Lower lobe of right lung (tissue), 2 donors: ENCODE results near the gene PTPN4. TPM values are rescaled to one million over a fixed set of nuclear protein-coding genes. Genes with fewer than 3 reads are reported as not detected.

ENCODE experiments used
- ATAC-seq, 2 donors: fragments of 200-7000 bp; cut with Tn5 transposase; one replicate each; pipeline ENCODE4 v1.9.1; 2020 to 2022; ENCODE audit warnings: mild to moderate bottlenecking in 2 of 2, moderate library complexity in 2 of 2
- DNase-seq: peaks from one replicate; pipeline ENCODE4 v3.0.0-alpha.2; 2020
- H3K27ac ChIP-seq: fragments of 200-600 bp; one replicate; pipeline ENCODE4 v1.8.0; 2022
- H3K27me3 ChIP-seq: fragments of 200-600 bp; one replicate; pipeline ENCODE4 v1.8.0; 2022; ENCODE audit warnings: low read depth
- H3K36me3 ChIP-seq: fragments of 200-600 bp; one replicate; pipeline ENCODE4 v1.8.0; 2022; ENCODE audit warnings: mild to moderate bottlenecking
- H3K4me1 ChIP-seq: fragments of 200-600 bp; one replicate; pipeline ENCODE4 v1.8.0; 2022
- H3K4me3 ChIP-seq: fragments of 200-600 bp; one replicate; pipeline ENCODE4 v1.8.0; 2022; ENCODE audit warnings: mild to moderate bottlenecking
- H3K9me3 ChIP-seq: fragments of 200-600 bp; one replicate; pipeline ENCODE4 v1.8.0; 2022
- intact Hi-C: fragments of 100-400 bp; cut with DNase I; formaldehyde crosslinking; loops from one replicate; pipeline ENCODE4 v1.11.0; 2022
- total RNA-seq: library from RNA; stranded (reverse); fragmentation: NEBNext Ultra II Directional; extraction: Animal tissue kit (Norgen Biotek cat#: 25700); gene quantifications from one replicate; pipeline ENCODE4 v1.2.1, GENCODE V29; 2021
- TF ChIP-seq, protein P1 (sequence below): fragments of 200-600 bp; IDR thresholded peaks from one replicate; pipeline ENCODE4 v1.8.0; 2022; ENCODE audit warnings: antibody characterized with exemption, mild to moderate bottlenecking
- donor health status: DM: no; HTN: yes; CAD: no; lungs with severe emphysema.

Gene PTPN4
- total RNA-seq, 1 donor from 2014 or later = 44.5 TPM

DNA sequence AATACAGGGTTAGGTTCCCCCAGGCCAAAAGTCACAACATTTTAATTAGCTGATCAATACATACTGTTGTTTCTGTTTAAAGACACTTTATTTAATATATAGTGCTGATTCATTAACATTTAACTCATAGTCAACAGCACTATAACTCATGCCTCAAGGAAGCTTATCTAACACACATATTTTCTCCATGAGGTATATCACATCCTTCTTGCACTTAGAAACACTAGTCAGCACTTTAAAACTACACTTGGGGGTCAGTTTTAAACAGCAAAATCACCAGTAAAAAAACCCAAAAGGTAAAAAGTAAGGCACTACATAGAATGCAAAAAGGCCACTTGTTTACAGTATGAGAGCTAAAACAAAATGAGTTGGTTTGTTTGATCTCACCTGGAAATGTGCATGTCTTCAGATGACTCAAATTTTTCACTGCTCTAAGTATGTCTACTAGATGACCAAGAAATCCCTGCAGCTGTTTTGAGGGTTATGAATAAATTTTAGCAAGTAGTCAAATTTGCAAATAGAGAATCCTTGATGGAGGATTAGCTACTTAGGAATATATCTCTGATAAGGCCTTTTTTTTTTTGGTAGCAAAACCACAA is 199.0 kb downstream of the PTPN4 start:
- ATAC-seq (no peak), DNase-seq (no peak)
- Histone ChIP-seq H3K27me3 (no peaks in the 10 kb centered on the region), H3K27ac (no peak overlapping the region), H3K4me3 (no peak overlapping the region), H3K9me3 (no peaks in the 10 kb centered on the region), H3K4me1 (no peaks in the 10 kb centered on the region), H3K36me3 (peaks cover 61% of the 10 kb centered on the region)
- intact Hi-C loops = no loop called here
- TF ChIP-seq, protein P1, sequence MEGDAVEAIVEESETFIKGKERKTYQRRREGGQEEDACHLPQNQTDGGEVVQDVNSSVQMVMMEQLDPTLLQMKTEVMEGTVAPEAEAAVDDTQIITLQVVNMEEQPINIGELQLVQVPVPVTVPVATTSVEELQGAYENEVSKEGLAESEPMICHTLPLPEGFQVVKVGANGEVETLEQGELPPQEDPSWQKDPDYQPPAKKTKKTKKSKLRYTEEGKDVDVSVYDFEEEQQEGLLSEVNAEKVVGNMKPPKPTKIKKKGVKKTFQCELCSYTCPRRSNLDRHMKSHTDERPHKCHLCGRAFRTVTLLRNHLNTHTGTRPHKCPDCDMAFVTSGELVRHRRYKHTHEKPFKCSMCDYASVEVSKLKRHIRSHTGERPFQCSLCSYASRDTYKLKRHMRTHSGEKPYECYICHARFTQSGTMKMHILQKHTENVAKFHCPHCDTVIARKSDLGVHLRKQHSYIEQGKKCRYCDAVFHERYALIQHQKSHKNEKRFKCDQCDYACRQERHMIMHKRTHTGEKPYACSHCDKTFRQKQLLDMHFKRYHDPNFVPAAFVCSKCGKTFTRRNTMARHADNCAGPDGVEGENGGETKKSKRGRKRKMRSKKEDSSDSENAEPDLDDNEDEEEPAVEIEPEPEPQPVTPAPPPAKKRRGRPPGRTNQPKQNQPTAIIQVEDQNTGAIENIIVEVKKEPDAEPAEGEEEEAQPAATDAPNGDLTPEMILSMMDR = no peak

DNA sequence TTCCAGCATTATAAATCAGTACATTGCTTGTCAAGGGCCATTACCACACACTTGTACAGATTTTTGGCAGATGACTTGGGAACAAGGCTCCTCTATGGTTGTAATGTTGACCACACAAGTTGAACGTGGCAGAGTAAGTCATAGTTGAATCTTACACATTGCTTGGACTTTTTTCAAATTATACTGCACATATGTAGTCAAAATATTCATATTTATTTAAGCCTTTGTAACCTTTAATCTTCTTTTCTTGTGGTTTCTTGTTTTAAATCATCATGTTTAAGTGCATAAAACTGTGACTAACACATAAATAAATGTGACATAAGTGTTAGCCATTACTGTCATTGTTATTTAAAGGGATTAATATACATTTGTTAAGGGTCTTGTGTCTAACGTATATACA is 201.1 kb downstream of the PTPN4 start:
- TF ChIP-seq, protein P1 = no peak
- H3K4me3 ChIP-seq = no peak overlapping the region
- intact Hi-C loops = no loop called here
- peaks cover 69% of the 10 kb centered on the region for H3K36me3 ChIP-seq
- no peaks in the 10 kb centered on the region for H3K27me3 ChIP-seq
- H3K9me3 ChIP-seq = no peaks in the 10 kb centered on the region
- H3K27ac ChIP-seq = no peak overlapping the region
- ATAC-seq = peak in 1 of 2 donors; percentile 57
- H3K4me1 ChIP-seq = no peaks in the 10 kb centered on the region
- no peak for DNase-seq

DNA sequence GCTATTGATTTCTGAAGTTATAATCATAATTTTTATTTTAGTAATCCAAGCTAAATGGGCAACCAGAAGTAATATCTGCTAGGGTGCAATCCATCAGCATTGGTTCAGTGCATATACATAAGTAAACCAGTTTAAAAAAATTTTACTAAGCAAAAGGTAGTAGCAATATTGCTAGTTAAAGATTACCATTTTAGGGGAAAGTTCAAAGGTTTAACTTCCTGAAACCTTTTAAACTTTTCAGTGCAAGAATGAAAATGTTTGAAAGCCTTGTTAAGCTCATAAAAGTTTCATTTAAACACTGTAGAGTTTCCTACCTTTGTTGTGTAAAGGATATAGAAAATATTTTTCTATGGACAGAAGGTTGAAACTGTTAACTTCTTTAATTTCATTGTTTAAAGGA is 222.2 kb downstream of the PTPN4 start:
- DNase-seq (no peak), ATAC-seq (no peak)

DNA sequence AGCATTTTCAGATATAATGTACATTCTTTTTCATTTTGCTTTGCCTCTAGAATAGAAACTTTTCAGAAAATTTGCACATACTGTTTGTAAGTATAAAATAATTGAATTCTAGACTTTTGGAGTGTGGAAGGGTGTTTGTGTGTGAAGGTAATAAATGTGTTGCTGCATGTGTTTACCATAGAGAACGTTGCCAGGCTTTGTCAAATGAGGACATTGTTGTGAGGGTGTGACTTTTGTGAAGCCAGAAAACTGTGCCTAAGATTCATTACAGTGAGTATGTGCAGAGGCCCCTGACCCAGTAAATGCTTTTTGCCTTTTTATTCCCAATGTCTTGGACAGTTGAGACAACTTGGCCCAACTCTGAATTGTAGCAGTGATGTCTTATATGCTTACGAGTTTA is 222.8 kb downstream of the PTPN4 start:
- TF ChIP-seq, protein P1 = no peak
- no peak for DNase-seq
- Histone ChIP-seq H3K36me3 (peaks cover 6% of the 10 kb centered on the region), H3K27ac (no peak overlapping the region), H3K27me3 (no peaks in the 10 kb centered on the region), H3K9me3 (no peaks in the 10 kb centered on the region), H3K4me1 (no peaks in the 10 kb centered on the region), H3K4me3 (no peak overlapping the region)
- no peak for ATAC-seq
- intact Hi-C loops = no loop called here

More for the DNA sequence above, 222.2 kb downstream of the PTPN4 start:
- H3K27ac ChIP-seq = no peak overlapping the region
- TF ChIP-seq, protein P1 = no peak
- peaks cover 10% of the 10 kb centered on the region for H3K36me3 ChIP-seq
- intact Hi-C loops = no loop called here
- H3K9me3 ChIP-seq = no peaks in the 10 kb centered on the region
- H3K27me3 ChIP-seq = no peaks in the 10 kb centered on the region
- no peak overlapping the region for H3K4me3 ChIP-seq
- no peaks in the 10 kb centered on the region for H3K4me1 ChIP-seq

DNA sequence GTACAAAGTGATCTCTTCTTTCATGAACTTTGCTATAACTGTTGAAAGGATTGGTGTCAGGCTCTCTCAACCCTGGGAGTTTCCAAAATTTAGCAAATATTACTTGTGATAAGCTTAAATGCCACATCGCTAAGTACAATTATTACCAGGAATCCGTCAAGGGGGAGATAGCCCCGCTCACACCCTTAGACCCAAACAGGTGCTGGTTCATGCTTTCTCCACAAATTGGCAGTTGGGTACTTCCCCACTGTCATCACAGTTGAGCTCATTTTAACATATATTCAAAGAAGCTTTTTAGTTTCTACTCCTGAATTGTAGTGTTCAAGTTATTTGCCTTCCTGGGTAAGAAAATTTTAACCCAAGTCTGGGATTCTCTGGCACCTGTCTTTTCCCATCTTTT is 223.4 kb downstream of the PTPN4 start:
- Histone ChIP-seq H3K9me3 (no peaks in the 10 kb centered on the region), H3K4me1 (no peaks in the 10 kb centered on the region), H3K27ac (no peak overlapping the region), H3K4me3 (no peak overlapping the region), H3K36me3 (peaks cover under 1% of the 10 kb centered on the region), H3K27me3 (no peaks in the 10 kb centered on the region)
- intact Hi-C loops = no loop called here
- DNase-seq = no peak
- TF ChIP-seq, protein P1 = no peak
- no peak for ATAC-seq
